Effector memory CD4-positive, alpha-beta T cell (primary cell): ENCODE data around the gene USP46.

ENCODE experiments used
- DNase-seq, 3 donors: peaks; one replicate each; pipeline ENCODE4 v3.0.0-alpha.2; 2020
- H3K27ac ChIP-seq: 2 replicates; pipeline ENCODE4 v1.7.0; 2013; ENCODE audit warnings: mild to moderate bottlenecking, low read length, moderate library complexity; ENCODE audit not compliant: insufficient read depth, poor library complexity, severe bottlenecking
- H3K27me3 ChIP-seq: replicated peaks from 2 replicates; pipeline ENCODE4 v1.7.0; 2013; ENCODE audit warnings: mild to moderate bottlenecking, low read length; ENCODE audit not compliant: insufficient read depth, control insufficient read depth, poor library complexity, severe bottlenecking
- H3K36me3 ChIP-seq: 2 replicates; pipeline ENCODE4 v1.7.0; 2013; ENCODE audit warnings: mild to moderate bottlenecking, low read length, moderate library complexity; ENCODE audit not compliant: control insufficient read depth, insufficient read depth
- H3K4me1 ChIP-seq: 2 replicates; pipeline ENCODE4 v1.7.0; 2013; ENCODE audit warnings: low read length, mild to moderate bottlenecking; ENCODE audit not compliant: control insufficient read depth, insufficient read depth, poor library complexity, severe bottlenecking
- H3K4me3 ChIP-seq: 2 replicates; pipeline ENCODE4 v1.7.0; 2013; ENCODE audit warnings: low read length, low read depth, mild to moderate bottlenecking; ENCODE audit not compliant: insufficient read depth, poor library complexity, severe bottlenecking
- H3K9me3 ChIP-seq: 2 replicates; pipeline ENCODE4 v1.7.0; 2013; ENCODE audit warnings: mild to moderate bottlenecking, low read length, moderate library complexity; ENCODE audit not compliant: control insufficient read depth
- total RNA-seq, 3 donors: gene quantifications; one replicate each; lab custom pipeline; 2026; lab: John Stamatoyannopoulos, UW

The USP46 gene, protein sequence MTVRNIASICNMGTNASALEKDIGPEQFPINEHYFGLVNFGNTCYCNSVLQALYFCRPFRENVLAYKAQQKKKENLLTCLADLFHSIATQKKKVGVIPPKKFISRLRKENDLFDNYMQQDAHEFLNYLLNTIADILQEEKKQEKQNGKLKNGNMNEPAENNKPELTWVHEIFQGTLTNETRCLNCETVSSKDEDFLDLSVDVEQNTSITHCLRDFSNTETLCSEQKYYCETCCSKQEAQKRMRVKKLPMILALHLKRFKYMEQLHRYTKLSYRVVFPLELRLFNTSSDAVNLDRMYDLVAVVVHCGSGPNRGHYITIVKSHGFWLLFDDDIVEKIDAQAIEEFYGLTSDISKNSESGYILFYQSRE
- total RNA-seq = 30.8 to 40.8 (median 35.3) reads per million in 3 donors

- no peaks in the 10 kb centered on the region for H3K27me3 ChIP-seq
- peak within 1 kb of the TSS; percentile 92 for H3K4me3 ChIP-seq
- peak within 1 kb of the TSS; percentile 61 for H3K27ac ChIP-seq
- DNase-seq = peak; percentile 23 to 33 (median 31)
- peaks cover 12% of the 10 kb centered on the region for H3K4me1 ChIP-seq
- H3K36me3 ChIP-seq = no peaks in the 10 kb centered on the region
- H3K9me3 ChIP-seq = no peaks in the 10 kb centered on the region
Measured at GRCh38 chr4:52659001-52659721, at the start of gene USP46. USP46 (minus strand) TSS chr4:52659301; CDS start chr4:52659150, 151 bp downstream.

DNA sequence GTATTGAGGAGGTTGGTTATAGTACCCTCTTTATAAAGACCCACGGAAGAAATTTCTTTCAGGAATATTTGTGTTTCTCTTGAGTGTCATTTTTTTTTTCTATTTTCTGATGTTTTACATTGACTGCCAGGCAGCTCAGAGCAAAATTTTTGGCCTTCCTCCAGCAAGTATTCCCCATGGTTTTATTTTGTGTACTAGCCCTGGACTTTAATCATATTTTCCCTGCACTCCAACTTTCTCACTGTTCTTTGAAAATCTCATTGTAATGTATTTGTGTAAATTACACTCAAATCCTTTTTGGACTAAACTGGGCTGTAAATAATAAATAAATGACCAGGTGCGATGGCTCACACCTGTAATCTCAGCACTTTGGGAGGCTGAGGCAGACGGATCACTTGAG, 45.6 kb upstream of the USP46 start:
- Histone ChIP-seq H3K27me3 (no peaks in the 10 kb centered on the region), H3K27ac (no peak overlapping the region), H3K36me3 (no peaks in the 10 kb centered on the region), H3K4me1 (no peaks in the 10 kb centered on the region), H3K9me3 (no peaks in the 10 kb centered on the region), H3K4me3 (no peak overlapping the region)
- DNase-seq = no peak

DNA sequence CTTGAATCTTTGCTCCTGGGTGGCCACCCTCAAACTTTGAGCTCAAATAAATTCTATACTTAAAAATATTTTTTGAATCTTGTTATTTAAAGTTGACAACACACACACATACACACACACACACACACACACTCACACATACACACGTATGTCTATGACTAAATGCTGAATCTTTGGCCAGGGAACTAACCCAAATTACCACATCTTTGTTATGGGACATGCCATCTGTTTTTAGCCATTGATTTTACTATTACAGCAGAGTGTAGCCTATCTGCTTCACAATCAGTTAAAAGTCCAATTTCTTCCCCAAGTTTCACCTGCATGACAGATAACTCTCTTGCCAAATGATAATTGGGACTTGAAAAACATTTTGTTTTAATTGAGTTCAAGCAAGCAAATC, 45.0 kb upstream of the USP46 start:
- Histone ChIP-seq H3K9me3 (no peaks in the 10 kb centered on the region), H3K36me3 (no peaks in the 10 kb centered on the region), H3K4me1 (no peaks in the 10 kb centered on the region), H3K27me3 (no peaks in the 10 kb centered on the region), H3K4me3 (no peak overlapping the region), H3K27ac (no peak overlapping the region)
- no peak for DNase-seq

DNA sequence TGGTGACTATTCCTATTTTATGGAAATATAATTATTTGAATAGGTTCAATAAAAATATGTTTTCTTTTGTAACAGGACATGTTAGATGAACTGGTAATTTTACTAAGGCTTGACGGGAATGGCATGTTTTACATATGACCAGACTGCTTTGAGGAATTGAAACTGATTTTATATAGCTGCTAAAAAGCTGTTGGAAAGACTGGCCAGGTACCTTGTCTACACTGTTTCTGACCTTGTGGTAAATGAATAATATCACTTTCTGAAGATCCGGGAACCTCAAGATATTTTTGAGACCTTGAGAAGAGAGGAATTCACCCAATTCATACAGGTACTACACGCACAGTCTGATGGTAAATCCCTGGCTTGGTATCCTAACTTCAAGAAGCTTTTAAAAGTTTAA, 42.1 kb upstream of the USP46 start:
- Histone ChIP-seq H3K4me1 (no peaks in the 10 kb centered on the region), H3K4me3 (no peak overlapping the region), H3K27ac (no peak overlapping the region), H3K27me3 (no peaks in the 10 kb centered on the region), H3K36me3 (no peaks in the 10 kb centered on the region), H3K9me3 (no peaks in the 10 kb centered on the region)
- no peak for DNase-seq

DNA sequence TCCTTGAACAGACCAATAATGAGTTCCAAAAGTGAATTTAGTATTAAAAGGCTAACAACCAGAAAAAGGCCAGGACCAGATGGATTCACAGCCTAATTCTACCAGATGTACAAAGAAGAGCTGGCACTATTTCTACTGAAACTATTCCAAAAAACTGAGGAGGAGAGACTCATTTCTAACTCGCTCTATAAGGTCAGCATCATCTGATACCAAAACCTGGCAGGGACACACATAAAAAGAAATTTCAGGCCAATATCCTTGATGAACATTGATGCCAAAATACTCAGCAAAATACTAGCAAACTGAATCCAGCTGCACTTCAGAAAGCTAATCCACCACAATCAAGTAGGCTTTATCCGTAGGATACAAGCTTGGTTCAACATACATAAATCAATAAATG, 35.8 kb upstream of the USP46 start:
- no peak for DNase-seq
- no peak overlapping the region for H3K4me3 ChIP-seq
- H3K27me3 ChIP-seq = no peaks in the 10 kb centered on the region
- H3K9me3 ChIP-seq = peaks cover 8% of the 10 kb centered on the region
- H3K36me3 ChIP-seq = no peaks in the 10 kb centered on the region
- H3K27ac ChIP-seq = no peak overlapping the region
- H3K4me1 ChIP-seq = no peaks in the 10 kb centered on the region

GRCh38 chr4:52693492-52693891, 34.4 kb upstream of the USP46 start:
- H3K4me3 ChIP-seq = no peak overlapping the region
- no peaks in the 10 kb centered on the region for H3K4me1 ChIP-seq
- no peaks in the 10 kb centered on the region for H3K27me3 ChIP-seq
- H3K27ac ChIP-seq = no peak overlapping the region
- no peaks in the 10 kb centered on the region for H3K36me3 ChIP-seq
- peaks cover 8% of the 10 kb centered on the region for H3K9me3 ChIP-seq
- no peak for DNase-seq

GRCh38 chr4:52689096-52689495, 30.0 kb upstream of the USP46 start:
- Histone ChIP-seq H3K27me3 (no peaks in the 10 kb centered on the region), H3K36me3 (no peaks in the 10 kb centered on the region), H3K27ac (no peak overlapping the region), H3K4me1 (no peaks in the 10 kb centered on the region), H3K9me3 (peaks cover 8% of the 10 kb centered on the region), H3K4me3 (no peak overlapping the region)
- no peak for DNase-seq

GRCh38 chr4:52687696-52688095, 28.6 kb upstream of the USP46 start:
- no peak for DNase-seq
- Histone ChIP-seq H3K36me3 (no peaks in the 10 kb centered on the region), H3K27me3 (no peaks in the 10 kb centered on the region), H3K4me3 (no peak overlapping the region), H3K4me1 (no peaks in the 10 kb centered on the region), H3K27ac (no peak overlapping the region), H3K9me3 (no peaks in the 10 kb centered on the region)

- H3K36me3 ChIP-seq = no peaks in the 10 kb centered on the region
- no peak overlapping the region for H3K27ac ChIP-seq
- H3K4me3 ChIP-seq = no peak overlapping the region
- no peaks in the 10 kb centered on the region for H3K27me3 ChIP-seq
- no peaks in the 10 kb centered on the region for H3K4me1 ChIP-seq
- no peaks in the 10 kb centered on the region for H3K9me3 ChIP-seq
- DNase-seq = no peak
Measured at GRCh38 chr4:52685316-52685715, 26.2 kb upstream of the USP46 start.

- Histone ChIP-seq H3K4me3 (no peak overlapping the region), H3K27me3 (no peaks in the 10 kb centered on the region), H3K36me3 (no peaks in the 10 kb centered on the region), H3K9me3 (no peaks in the 10 kb centered on the region), H3K27ac (no peak overlapping the region), H3K4me1 (no peaks in the 10 kb centered on the region)
- no peak for DNase-seq
Measured at GRCh38 chr4:52684896-52685295, 25.8 kb upstream of the USP46 start.
